ENCODE measurements around the gene RFT1. TPM values are rescaled to one million over a fixed set of nuclear protein-coding genes. Genes with fewer than 3 reads are reported as not detected.

RFT1 gene
- total RNA-seq, 1 donor = 11.9 TPM

DNA sequence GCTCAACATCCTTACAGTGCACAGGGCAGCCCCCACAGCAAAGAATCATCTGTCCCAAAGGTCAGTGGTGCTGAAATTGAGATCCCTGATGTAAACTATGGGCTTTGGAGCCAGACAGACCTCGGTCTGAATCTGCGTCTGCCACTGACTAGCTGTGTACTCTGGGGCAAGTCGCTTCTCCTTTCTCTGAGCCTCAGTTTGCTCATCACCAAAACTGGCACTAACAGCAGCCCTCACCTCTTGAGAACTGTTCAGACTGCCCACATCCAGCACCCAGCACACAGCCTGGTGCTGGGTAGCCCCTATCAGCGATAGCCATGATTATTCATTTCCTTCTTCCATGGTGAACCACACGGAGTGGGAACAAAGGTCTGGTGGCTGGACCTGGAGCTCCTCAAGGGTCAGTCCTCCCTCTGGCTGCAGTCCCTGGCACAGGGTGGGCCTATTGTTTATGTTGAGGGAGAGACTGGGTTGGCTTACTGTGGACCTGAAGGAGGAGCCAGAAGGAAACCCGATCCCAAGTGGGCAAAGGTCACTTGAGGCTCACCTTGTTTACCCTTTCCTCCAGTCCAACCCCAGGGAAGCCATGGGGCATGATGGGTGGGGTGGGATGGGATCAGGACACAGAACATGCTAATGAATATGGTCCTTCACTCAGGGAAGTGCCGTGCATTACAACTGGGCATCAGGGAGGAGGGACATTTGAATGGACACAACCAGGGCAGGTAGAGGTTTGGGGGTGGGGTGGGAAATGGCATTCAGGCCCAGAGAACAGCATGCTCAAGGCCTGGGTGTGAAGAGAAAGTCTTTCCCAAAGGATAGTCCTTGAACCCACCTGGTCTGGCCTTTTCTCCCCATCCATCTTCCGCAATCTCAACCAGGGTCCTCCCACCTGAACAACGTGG is 29.2 kb upstream of the RFT1 start:
- peak; percentile 38 for DNase-seq (ENCODE audit: insufficient read length, low spot score, missing footprints)
- H3K4me2 ChIP-seq (ENCODE audit: insufficient read depth, low read length) = peak overlapping the region; percentile 83
- no peak for TF ChIP-seq CTCF (IDR thresholded peaks at IDR 0.05; ENCODE audit: extremely low read depth, low read depth, low read length)

GRCh38 chr3:53158765-53159155 is 28.5 kb upstream of the RFT1 start:
- peaks cover 15% of the 10 kb centered on the region for H3K79me2 ChIP-seq (ENCODE audit: insufficient read depth, low read length)
- no peaks in the 10 kb centered on the region for H3K9me3 ChIP-seq (ENCODE audit: low read depth, low read length)
- no peak overlapping the region for H2AFZ ChIP-seq (ENCODE audit: low read length)
- H3K36me3 ChIP-seq (ENCODE audit: insufficient read depth, low read length) = no peaks in the 10 kb centered on the region
- H3K27ac ChIP-seq (ENCODE audit: low read depth, low read length) = no peak overlapping the region
- H3K4me1 ChIP-seq (ENCODE audit: insufficient read depth, low read length) = peaks cover 33% of the 10 kb centered on the region
- no peak overlapping the region for H3K4me2 ChIP-seq (ENCODE audit: insufficient read depth, low read length)
- no peak for TF ChIP-seq CTCF (IDR thresholded peaks at IDR 0.05; ENCODE audit: extremely low read depth, low read depth, low read length)
- H3K27me3 ChIP-seq (ENCODE audit: insufficient read depth, low read length) = no peaks in the 10 kb centered on the region
- peak; percentile 58 for DNase-seq (ENCODE audit: insufficient read length, low spot score, missing footprints)
- peaks cover 5% of the 10 kb centered on the region for H4K20me1 ChIP-seq (ENCODE audit: insufficient read depth, low read length)
- no peak overlapping the region for H3K4me3 ChIP-seq (ENCODE audit: insufficient read depth, low read length)

More for the DNA sequence above, 29.2 kb upstream of the RFT1 start:
- Histone ChIP-seq H3K79me2 (ENCODE audit: insufficient read depth, low read length) (peaks cover 15% of the 10 kb centered on the region), H3K36me3 (ENCODE audit: insufficient read depth, low read length) (no peaks in the 10 kb centered on the region), H3K27ac (ENCODE audit: low read depth, low read length) (no peak overlapping the region), H3K4me3 (ENCODE audit: insufficient read depth, low read length) (no peak overlapping the region), H4K20me1 (ENCODE audit: insufficient read depth, low read length) (peaks cover 5% of the 10 kb centered on the region), H2AFZ (ENCODE audit: low read length) (no peak overlapping the region), H3K9me3 (ENCODE audit: low read depth, low read length) (no peaks in the 10 kb centered on the region), H3K27me3 (ENCODE audit: insufficient read depth, low read length) (no peaks in the 10 kb centered on the region), H3K4me1 (ENCODE audit: insufficient read depth, low read length) (peaks cover 27% of the 10 kb centered on the region)

DNA sequence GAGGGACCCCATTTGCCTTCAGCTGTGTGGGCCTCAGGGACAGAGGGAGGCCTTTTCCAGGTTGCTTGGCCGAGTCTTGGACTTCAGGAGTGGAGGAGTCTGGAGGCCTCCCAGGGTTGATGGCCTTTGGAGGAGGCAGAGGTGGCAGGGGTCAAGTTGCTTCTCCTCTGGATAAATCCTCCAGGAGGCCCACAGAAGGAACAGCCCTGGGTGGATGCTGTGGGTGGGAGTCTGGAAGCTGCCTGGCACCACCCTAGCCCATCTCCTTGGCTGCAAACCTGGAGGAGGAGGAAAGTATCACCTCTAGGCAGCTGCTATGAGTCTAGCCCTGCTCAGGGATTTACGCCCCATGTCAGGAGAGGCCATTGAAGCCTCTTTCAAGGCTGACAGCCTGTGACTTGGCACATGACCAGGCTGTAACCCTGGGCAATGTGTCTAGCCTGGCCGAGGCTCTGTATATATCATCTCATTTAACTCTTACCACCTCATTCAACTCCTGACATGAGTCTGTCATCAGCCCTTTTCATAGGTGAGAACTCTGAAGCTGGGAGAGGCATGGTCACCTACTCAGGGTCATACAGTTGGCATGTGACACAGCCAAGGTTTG is 27.8 kb upstream of the RFT1 start:
- Histone ChIP-seq H3K36me3 (ENCODE audit: insufficient read depth, low read length) (no peaks in the 10 kb centered on the region), H3K4me2 (ENCODE audit: insufficient read depth, low read length) (no peak overlapping the region), H3K27me3 (ENCODE audit: insufficient read depth, low read length) (no peaks in the 10 kb centered on the region), H3K4me1 (ENCODE audit: insufficient read depth, low read length) (peaks cover 32% of the 10 kb centered on the region), H3K9me3 (ENCODE audit: low read depth, low read length) (no peaks in the 10 kb centered on the region), H2AFZ (ENCODE audit: low read length) (no peak overlapping the region), H3K27ac (ENCODE audit: low read depth, low read length) (no peak overlapping the region), H3K79me2 (ENCODE audit: insufficient read depth, low read length) (peaks cover 15% of the 10 kb centered on the region), H3K4me3 (ENCODE audit: insufficient read depth, low read length) (no peak overlapping the region), H4K20me1 (ENCODE audit: insufficient read depth, low read length) (peaks cover 5% of the 10 kb centered on the region)
- no peak for TF ChIP-seq CTCF (IDR thresholded peaks at IDR 0.05; ENCODE audit: extremely low read depth, low read depth, low read length)
- peak; percentile 81 for DNase-seq (ENCODE audit: insufficient read length, low spot score, missing footprints)

DNA sequence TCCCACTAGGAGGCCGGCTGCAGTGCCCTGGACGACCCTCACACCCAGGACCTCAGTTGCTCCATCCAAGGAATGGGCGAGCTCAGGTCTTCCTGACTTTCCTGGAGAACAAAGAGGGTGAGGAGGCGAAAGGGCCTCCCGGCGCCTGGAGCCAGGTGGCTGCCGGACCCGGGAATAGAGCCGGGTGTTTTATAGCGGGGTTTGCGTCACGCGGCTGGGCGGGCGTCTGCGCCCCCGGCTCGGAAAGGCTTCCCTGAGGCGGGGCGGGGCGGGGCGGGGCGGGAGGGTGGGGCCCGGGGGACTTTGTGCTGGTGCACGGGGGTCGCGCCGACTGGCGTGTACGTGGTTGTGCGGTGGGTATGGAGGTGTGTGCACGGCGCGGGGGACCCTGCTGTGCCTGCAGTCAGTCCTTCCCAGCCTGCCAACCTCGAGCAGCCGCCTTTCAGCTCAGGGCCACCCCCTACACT is 26.2 kb upstream of the RFT1 start:
- no peak overlapping the region for H3K27ac ChIP-seq (ENCODE audit: low read depth, low read length)
- peaks cover 22% of the 10 kb centered on the region for H3K4me1 ChIP-seq (ENCODE audit: insufficient read depth, low read length)
- no peak for TF ChIP-seq CTCF (IDR thresholded peaks at IDR 0.05; ENCODE audit: extremely low read depth, low read depth, low read length)
- H4K20me1 ChIP-seq (ENCODE audit: insufficient read depth, low read length) = no peaks in the 10 kb centered on the region
- peaks cover 7% of the 10 kb centered on the region for H3K79me2 ChIP-seq (ENCODE audit: insufficient read depth, low read length)
- no peaks in the 10 kb centered on the region for H3K27me3 ChIP-seq (ENCODE audit: insufficient read depth, low read length)
- no peak overlapping the region for H2AFZ ChIP-seq (ENCODE audit: low read length)
- H3K9me3 ChIP-seq (ENCODE audit: low read depth, low read length) = no peaks in the 10 kb centered on the region
- no peak overlapping the region for H3K4me3 ChIP-seq (ENCODE audit: insufficient read depth, low read length)
- peak; percentile 42 for DNase-seq (ENCODE audit: insufficient read length, low spot score, missing footprints)
- no peak overlapping the region for H3K4me2 ChIP-seq (ENCODE audit: insufficient read depth, low read length)
- H3K36me3 ChIP-seq (ENCODE audit: insufficient read depth, low read length) = no peaks in the 10 kb centered on the region

All from osteoblast (primary cell).